GM12865 (cell line): Measurements from ENCODE around the gene CYS1.

Experiments
- DNase-seq: peaks from one replicate; pipeline ENCODE4 v3.0.0; 2010; ENCODE audit warnings: low read depth
- H3K4me3 ChIP-seq: 2 replicates; pipeline ENCODE4 v1.5.1; 2011; ENCODE audit warnings: mild to moderate bottlenecking, low read depth, low read length, control low read depth
- TF ChIP-seq, protein P1 (sequence below): IDR thresholded peaks from 2 replicates; pipeline ENCODE4 v1.5.1; 2011; ENCODE audit warnings: low read length, control low read depth, low read depth, inconsistent platforms; ENCODE audit not compliant: insufficient read depth; ENCODE audit errors: missing control alignments

Gene CYS1

DNA sequence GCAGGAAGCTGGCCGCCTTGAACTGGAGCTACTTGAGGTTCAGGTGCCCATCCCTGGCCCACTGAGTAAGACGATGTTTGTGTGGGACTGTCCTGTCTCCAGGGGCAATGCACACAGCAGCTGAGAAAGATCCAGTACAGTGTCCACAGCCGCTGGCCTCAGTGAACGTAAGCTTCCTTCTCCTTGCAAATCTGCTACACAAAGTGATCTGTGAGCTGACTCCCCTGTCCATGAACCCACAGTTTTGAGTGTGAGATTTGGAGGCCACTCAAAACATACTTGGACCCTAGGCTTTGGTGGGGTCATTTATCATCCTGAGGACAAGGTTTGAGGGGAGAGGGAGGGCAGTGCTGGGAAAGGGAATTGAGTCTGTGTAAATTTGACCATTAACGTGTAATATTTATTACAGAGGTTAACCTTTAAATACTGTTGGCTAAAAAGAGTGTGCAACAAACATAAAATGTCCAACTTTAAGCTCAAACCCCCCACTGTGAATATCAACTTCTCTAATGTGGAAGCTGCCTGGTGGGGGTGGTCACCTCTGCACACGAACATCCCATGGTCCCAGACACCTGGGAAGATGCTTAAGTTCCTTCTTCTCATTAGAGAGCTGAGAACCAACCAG is 4.9 kb upstream of the CYS1 start:
- TF ChIP-seq, protein P1, sequence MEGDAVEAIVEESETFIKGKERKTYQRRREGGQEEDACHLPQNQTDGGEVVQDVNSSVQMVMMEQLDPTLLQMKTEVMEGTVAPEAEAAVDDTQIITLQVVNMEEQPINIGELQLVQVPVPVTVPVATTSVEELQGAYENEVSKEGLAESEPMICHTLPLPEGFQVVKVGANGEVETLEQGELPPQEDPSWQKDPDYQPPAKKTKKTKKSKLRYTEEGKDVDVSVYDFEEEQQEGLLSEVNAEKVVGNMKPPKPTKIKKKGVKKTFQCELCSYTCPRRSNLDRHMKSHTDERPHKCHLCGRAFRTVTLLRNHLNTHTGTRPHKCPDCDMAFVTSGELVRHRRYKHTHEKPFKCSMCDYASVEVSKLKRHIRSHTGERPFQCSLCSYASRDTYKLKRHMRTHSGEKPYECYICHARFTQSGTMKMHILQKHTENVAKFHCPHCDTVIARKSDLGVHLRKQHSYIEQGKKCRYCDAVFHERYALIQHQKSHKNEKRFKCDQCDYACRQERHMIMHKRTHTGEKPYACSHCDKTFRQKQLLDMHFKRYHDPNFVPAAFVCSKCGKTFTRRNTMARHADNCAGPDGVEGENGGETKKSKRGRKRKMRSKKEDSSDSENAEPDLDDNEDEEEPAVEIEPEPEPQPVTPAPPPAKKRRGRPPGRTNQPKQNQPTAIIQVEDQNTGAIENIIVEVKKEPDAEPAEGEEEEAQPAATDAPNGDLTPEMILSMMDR, result no peak
- H3K4me3 ChIP-seq, result no peak overlapping the region
- no peak for DNase-seq

DNA sequence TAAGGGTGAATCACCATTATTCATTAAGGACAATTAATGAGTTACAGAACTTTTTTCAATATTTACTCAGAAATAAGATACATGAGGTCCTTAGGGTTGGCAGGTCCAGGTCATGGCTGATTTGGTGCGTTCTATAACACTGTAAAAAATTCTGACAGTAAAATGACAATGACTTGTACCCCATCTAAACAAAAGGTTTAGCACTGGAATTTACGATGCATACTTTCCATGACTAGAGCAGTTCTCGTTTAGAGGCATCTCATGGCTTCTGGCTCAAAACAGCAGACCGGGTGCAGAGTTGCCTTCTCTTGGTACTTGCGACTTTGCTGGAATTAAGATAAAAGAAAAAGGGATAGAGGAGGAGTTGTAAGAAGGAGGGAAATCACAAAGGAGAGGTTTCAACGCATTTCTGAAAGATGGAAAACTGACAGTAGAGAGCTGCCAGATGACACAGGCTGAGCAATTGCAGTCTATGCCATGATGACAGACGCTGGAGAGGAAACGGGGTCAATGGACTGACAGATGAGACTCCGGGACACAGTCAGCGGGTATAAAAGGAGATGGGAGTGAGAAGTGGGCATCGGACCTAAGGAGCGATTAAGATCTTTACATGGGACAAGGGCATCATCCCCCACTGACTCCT is 4.1 kb upstream of the CYS1 start:
- DNase-seq, result no peak
- no peak overlapping the region for H3K4me3 ChIP-seq
- TF ChIP-seq, protein P1, result no peak

DNA sequence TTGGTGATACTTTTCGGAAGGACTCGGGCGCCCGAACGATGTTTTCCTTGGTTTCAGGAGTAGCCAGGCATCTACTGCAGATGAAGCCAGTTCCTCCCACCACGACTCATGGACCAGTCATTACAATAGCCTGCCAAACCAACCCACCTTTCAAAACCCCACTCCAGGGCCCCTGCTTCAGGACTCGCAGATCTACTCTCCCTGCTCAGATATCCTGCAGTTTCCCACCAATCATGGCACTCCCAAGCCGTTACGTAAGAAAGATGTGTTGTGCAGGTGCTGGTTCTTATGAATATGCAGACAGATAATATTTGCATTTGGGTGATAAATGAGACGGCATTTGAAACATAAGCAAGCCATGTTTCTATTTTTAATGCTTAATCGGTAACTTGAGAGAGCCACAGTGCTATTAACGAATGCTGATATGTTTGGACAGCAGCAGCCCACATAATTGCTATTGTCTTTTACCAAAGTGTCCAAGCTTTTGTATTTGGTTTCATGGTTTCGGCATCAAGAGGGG is 3.5 kb upstream of the CYS1 start:
- DNase-seq, result peak; percentile 65
- H3K4me3 ChIP-seq, result no peak overlapping the region
- TF ChIP-seq, protein P1, result no peak

DNA sequence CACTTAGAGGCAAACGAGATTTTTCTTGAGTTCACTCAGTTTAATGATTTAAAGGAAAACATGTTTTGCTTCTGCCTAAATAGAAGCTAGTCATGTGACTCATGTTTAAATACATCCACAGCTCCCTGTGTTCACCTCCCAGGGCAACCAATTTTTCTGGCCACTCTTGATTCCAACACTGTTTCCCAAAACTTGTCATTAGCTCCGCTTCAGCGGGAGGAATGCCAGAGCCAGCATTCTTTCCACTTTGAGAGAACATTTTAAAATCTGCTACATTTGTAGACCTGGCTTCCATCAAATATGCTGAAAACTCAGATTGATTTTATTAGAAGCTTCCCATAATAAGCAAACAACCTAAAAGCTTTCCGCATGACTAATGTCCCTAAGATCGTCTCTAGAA is 2.8 kb upstream of the CYS1 start:
- TF ChIP-seq, protein P1, result no peak
- DNase-seq, result no peak
- H3K4me3 ChIP-seq, result no peak overlapping the region

DNA sequence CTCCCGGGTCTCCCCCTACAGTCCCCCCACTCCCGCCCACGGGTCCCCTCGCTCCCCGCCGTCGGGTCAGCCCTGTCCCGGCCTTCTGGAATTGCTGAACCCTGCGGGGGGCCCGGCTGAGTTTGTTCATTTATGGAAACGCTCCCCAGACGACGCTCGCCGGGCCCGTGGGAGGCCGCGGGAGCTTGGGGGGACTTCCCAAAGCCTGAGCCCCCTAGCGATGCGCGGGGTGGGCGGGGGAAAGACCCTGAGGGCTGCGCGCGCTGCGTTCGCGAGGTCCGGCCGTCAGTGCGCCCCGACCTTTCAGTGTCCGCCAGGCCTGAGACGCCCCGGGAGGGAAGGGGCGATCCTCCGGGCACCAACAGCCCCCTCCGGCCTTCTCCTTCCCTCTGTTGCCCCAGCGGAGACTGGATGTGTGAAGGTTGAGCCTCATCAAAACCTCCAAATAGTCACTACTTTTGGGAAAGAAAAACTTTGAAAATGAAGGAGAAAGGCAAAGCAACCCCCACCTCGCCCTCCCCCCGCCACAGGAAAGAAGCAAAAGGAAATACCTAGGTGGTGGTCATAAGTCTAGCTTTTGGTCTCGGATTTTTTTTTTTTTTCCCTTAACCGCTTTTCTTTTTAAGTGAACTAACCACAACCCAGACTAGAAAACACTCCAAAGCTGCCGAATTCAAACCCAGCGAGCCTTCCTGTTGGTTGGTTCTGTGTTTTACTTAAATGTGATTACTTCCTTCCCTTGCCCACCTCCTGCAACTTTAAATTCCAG is 509 bp upstream of the CYS1 start:
- TF ChIP-seq, protein P1, result no peak
- peak overlapping the region; percentile 48 for H3K4me3 ChIP-seq
- peak; percentile 67 for DNase-seq

DNA sequence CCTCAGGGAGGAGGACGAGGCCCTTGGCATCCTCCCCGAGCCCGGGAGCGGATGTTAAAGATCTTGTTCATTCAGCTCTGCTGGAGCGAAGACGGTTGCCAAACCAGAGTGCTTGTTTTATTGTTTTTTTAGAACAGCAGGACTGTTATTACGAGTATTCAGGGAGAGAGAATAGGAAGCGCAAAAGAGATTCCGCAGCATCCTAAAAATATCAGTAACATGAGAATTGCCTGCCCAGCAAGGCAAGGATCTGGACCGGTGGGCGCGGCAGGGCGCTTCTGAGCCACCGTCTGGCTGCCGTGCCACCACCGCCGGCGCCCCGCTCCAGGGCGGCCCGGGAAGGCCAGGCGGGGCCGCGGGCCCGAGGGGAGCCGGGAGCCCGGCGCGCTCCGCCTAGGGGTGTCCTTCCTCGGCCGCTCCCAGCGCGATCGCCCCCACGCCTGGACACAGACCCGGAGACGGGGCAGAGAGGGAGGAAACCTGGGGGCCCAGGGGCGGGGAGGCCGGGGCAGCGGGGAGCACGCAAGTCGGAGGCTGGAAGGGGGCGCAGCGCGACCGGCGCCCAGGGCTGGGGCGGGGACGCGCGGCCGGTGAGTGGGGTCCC is 843 bp downstream of the CYS1 start:
- H3K4me3 ChIP-seq, result peak overlapping the region; percentile 32
- TF ChIP-seq, protein P1, result no peak
- DNase-seq, result no peak
